DOHH2 (cell line): Measurements from ENCODE around the gene MRPS16.

Experiments
- CTCF ChIP-seq: fragments of 200-600 bp; sonication (generic); IDR thresholded peaks from one replicate; pipeline ENCODE4 v1.5.1; 2014; ENCODE audit warnings: antibody characterized with exemption, mild to moderate bottlenecking, low read depth, low read length; ENCODE audit not compliant: poor library complexity, severe bottlenecking
- EZH2phosphoT487 ChIP-seq: fragments of 200-600 bp; sonication (generic); IDR thresholded peaks from 2 replicates; pipeline ENCODE4 v1.6.1; 2017; ENCODE audit warnings: borderline replicate concordance, mild to moderate bottlenecking, antibody characterized with exemption, low read length, moderate library complexity, mixed read lengths

GRCh38 chr10:73218431-73219191, 33.8 kb downstream of the MRPS16 start:
- peak; percentile 63 for TF ChIP-seq CTCF
- no peak for TF ChIP-seq EZH2phosphoT487
